GM11168 (cell line): ENCODE data around the gene IGF2BP3.
"Not testable (repeated sequence)": the region's sequence is repeated elsewhere in the genome, so short reads cannot be mapped to it uniquely, and the experiment has no call there.

ENCODE experiments used
- in situ Hi-C: fragments of 300-500 bp; cut with MboI; formaldehyde crosslinking; loops from one replicate; pipeline ENCODE4 v1.12.0; 2022; ENCODE audit warnings: low sequenced_read_pairs; ENCODE audit not compliant: unreplicated experiment

Gene IGF2BP3

DNA sequence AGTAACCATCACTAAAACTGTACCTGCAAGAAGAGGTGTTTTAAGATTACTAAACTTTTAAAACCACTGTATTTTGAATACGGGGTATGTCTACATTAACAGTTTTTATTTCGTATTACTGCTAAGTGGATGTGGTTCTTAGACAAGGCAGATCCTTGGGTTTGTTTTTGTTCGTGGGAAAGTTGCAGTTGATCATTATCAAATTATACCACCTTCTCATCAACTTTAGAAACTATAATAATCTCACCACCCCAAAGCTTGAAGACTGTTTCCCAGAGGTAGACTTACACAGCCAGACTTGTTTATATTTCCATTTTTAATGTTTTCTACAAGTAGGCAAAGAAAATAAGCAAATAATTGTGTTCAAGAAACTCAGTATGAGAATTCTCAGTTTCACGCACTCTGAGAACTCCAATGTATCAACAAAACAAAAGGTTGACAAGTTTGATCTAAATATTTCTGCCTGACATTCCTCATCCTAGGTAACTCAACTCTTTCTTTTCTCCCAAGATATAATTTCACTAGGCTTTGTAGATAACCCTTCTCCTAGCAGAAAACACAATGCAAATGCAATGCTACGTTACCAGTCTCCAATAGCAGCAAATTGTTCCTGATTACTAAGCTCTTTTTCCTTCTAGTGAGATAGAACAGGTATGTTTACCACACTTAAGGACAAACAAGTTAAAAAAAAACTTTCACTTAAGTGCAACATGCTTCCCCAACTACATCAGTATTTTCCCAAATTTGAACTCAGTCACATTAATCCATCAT lies 36.0 kb downstream of the IGF2BP3 start:
- in situ Hi-C loops, result no loop called here

DNA sequence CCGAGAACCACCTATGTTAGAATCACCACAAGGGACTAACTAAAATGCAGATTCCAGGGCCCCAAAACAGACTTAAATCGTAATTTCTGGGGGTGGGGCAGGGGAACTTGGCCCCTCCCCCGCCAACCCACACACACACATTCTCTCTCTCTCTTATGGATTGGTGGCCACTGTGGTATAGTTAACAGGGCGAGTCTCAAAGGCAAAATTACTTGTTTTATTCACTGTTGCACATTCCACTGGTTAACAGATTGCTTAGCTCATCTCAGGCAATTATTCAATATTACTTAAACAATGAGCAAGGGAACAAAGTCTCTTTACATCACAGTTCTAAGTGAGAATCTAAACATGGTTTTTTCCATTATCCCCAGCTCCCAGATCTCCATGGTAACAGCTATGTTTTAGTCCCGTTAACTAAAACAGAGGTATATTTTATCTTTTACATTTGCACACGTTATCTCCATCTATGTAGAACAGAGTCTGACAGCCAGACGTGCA lies 38.5 kb downstream of the IGF2BP3 start:
- in situ Hi-C loops, result no loop called here

DNA sequence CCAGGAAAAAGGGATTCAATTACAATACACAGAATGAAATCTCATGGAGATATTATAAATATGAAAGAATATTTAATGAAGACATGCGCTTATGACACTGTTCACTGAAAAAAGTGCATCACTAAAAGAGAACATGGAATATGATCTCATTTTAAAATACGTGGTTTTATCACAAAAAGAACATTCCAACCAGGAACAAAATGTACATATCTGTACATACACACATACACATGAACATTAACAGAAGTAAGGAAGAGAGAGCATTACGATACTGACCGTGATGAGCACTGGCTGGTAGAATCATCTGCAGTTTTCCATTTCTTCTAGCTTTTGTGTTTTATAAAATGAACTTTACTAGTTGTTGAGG lies 39.4 kb downstream of the IGF2BP3 start:
- in situ Hi-C loops, result no loop called here

DNA sequence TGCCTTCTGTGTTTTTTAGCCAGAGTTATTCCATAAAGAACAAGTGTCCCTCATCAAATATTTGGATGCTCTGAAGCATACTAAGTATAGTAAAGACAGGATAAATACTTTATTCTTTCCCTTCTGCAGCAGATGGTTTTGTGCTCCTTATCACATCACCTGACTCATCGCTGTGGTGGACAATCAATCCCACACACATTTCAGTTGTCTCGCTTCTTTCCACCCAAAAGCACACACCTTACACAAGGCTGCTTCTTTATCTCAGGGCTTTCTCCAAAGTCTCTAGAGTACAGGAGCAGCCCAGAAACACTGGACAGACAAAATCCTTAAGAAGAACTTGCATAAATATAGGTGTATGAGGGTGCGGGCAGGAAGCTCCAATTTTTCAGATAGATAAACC lies 43.4 kb downstream of the IGF2BP3 start:
- in situ Hi-C loops, result no loop called here

DNA sequence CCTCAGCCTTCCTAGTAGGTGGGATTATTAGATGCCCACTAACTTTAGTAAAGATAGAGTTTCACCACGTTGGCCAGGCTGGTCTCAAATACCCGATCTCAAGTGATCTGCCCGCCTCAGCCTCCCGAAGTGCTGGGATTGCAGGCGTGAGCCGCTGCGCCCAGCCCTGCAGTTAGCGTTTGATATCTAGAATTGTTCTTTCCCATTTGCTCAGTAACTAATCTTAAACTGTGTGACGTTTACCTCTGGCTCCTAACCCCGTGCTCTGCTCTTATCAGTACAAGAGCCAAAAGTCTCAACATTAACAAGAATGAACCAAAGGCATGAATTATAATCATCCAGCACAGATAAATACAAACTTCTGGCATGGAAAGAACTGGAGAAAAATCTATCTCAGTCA lies 47.4 kb downstream of the IGF2BP3 start:
- in situ Hi-C loops, result no loop called here

DNA sequence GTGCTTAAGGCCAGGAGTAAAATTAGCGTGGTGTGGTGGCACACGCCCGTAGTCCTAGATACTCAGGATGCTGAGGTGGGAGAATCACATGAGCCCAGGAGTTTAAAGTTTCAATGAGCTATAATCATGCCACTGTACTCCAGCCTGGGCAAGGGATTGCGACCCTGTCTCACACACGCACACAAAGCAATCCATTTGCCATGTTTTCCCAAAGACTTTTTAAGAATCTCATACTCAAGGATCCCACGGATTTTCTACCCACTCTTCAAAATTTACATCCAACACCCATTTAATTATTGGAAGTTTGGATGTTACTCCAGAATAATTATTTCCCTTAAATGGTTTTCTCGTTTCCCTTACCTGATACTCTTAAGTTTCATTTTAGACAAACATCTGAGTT lies 47.9 kb downstream of the IGF2BP3 start:
- in situ Hi-C loops, result no loop called here

DNA sequence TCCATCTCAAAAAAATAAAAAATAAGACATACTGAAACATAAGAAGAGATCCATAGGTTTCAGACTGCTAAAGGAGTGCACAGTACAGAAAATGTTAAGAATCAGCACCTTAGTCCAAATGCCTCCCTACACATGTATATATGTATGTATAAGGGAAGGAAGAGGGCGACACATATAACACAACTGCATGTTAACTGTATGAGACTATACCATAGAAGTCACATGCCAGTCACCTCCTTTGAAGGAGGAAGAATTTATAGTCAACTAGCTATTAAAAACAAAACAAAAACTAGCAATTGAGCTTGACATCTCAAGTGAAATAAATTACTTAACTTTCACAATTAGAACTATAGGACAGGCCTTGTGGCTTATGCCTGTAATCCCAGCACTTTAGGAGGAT lies 50.4 kb downstream of the IGF2BP3 start:
- in situ Hi-C loops, result no loop called here

DNA sequence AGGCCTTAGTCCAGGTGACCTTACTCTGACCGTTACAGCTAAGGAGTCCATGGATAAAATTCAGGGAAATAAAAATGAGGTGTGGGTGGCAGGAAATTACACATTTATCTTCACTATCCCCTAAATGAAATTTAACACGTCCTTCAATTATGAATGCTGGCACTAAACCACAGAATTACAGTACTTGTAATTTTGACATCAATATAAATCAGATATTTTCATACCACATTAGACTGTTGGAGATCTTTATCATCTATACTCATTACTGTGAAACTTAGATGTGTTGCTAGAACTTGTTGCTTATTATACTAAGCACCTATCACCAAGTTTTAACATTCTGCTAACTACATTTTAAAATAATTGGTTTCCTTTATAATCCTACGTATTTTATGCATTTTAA lies 51.1 kb downstream of the IGF2BP3 start:
- in situ Hi-C loops, result no loop called here

DNA sequence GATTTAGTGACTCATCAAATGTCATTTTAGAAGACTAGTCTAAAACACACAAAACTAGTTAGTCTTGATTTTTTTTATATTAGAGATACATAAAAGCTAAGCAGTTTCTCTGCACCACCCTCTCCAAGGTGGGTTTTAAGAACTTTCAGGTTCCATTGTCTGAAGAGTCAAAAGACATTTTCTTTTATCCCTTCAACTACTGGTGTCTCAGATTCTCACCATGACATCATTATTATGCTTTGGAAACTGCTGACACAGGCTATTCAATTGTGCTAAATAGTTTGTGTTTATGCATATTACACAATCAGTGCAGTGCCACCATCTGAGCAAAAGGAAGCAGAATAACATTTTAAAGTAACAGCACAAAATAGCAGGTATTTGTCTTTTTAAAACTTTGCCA lies 52.2 kb downstream of the IGF2BP3 start:
- in situ Hi-C loops, result no loop called here

DNA sequence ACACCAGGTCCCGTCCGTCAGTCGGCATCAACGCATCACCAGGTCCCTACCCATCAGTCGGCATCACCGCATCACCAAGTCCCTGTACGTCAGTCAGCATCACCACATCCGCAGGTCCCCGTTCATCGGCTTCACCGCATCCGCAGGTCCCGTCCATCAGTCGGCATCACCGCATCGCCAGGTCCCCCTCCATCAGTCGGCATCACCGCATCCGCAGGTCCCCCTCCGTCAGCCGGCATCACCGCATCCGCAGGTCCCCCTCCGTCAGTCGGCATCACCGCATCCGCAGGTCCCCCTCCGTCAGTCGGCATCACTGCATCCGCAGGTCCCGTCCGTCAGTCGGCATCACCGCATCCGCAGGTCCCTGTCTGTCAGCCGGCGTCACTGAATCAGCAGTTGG lies 55.1 kb downstream of the IGF2BP3 start:
- in situ Hi-C loops, result no loop called here

DNA sequence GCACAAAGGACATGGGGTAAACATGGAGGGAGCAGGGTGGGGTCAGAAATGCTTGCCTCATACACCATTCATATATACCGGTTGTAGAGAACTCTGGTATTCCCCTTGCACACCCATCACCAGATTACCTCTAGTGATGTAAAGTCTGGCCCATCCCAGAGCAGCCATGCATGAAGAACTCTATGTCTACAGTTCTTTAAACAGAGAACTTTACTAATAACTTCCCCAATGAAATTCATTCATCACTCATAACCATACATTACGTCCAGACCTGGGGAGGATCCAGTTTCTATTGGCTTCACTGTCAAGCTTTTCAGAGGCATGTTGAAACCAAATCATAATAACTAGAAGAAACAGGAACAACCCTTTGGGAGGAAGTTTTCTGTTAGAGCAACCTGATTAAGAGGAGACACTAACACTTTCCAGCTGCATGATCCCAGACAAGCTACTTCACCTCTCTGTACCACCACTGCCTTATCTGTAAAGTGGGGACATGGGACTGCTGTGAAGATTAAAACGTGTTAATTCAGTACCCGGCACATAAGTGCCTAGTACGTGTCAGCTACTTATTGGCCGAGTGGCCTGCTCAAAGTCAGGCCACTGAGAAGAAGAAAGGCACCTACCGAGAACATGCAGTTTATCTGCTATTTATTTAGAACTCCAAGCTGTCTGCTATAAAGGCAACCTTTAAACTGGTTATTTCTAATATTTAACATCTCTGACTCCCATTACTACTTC lies 59.7 kb downstream of the IGF2BP3 start:
- in situ Hi-C loops, result no loop called here

DNA sequence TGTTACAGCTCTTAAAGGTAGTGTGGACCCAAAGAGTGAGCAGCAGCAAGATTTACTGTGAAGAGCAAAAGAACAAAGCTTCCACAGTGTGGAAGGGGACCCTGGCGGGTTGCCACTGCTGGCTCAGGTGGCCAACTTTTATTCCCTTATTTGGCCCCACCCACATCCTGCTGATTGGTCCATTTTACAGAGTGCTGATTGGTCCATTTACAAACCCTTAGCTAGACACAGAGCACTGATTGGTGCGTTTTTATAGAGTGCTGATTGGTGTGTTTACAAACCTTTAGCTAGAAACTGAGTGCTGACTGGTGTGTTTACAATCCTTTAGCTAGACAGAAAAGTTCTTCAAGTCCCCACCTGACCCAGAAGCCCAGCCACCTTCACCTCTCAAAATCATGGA lies 63.7 kb downstream of the IGF2BP3 start:
- in situ Hi-C loops, result not testable (repeated sequence)

DNA sequence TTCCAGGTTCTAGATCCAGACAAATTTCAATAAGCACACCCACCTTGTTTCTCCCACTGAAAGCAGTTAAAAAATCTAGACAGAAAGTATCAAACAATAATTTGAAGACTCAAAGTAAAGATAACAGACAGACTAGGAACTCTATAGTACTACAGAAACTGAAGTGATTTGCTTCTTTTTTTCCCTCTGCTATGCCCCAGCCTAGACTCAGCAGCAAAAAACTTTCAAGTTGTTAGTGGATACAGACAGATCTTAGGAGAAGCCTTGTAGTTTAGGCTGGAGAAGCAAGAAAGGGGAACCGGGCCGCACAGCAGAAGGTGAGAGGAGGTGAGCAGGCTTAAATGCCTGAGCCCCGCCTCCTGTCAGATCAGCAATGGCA lies 65.1 kb downstream of the IGF2BP3 start:
- in situ Hi-C loops, result no loop called here

DNA sequence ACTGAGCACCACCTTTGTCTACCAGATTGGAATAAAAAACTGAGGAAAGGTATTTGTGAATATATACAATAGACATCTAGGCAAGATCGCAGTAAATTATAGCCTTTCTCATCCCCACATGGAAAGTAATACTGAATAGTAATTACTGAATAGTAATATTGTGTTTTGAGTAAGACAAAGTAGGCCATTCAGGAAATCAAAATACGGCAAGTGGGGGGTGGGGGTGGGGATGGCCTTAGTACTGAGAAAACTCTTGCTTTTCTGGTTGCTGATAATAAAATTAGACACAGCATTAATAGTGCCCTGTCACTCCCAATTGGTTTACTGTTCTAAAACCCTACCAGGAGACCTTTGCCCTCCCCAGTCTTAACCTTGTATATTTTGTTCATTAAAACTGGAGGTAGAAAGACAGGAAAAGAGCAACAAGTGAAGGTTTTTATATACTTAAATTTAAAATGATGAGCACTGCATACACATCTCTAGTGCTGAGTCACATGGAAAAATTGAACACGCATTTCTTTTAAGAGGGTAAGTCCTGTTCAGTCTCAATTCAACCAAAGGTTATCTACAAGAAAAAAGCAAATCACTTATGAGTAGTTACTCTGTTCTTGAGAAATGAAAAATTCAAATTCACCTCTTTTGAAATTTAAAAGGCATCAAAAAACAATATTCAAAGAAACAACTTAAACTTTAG lies 65.6 kb downstream of the IGF2BP3 start:
- in situ Hi-C loops, result no loop called here

DNA sequence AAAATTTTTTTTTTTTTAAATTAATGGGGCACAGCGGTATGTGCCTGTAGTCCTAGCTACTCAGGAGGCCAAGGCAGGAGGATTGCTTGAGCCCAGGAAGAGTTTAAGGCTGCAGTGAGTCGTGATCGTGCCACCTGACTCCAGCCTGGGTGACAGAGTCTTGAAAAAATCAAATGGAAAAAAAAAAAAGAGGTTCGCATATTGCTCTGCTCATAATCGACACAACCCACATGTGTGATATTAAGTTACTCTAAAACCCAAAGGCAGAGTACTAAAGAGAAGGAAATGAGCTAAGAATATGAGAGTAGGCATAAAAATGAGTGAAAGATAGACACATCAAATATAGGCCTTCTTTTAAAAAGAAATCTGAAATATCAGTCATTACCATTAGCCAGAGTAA lies 66.3 kb downstream of the IGF2BP3 start:
- in situ Hi-C loops, result no loop called here

DNA sequence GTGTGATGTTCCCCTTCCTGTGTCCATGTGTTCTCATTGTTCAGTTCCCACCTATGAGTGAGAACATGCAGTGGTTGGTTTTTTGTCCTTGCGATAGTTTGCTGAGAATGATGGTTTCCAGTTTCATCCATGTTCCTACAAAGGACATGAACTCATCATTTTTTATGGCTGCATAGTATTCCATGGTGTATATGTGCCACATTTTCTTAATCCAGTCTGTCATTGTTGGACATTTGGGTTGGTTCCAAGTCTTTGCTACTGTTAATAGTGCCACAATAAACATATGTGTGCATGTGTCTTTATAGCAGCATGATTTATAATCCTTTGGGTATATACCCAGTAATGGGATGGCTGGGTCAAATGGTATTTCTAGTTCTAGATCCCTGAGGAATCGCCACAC lies 72.2 kb downstream of the IGF2BP3 start:
- in situ Hi-C loops, result not testable (repeated sequence)

DNA sequence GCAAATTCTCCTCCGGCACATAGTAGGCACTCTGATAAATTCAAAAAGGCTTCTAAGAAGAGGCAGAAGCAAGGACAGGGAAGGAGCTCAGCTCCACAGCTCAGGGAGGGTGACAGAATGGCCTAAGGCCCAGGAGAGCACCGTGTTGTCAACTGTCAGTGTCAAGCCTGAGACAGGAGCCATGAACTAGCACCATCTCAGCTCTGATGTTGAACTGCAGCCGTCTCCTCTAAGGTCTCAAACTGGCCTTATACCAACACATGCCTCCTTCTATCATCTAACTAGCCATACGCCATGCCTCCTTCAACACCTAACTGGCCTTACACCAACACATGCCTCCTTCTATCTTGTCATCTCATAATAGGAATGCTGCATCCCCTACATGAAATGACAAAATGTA lies 73.0 kb downstream of the IGF2BP3 start:
- in situ Hi-C loops, result no loop called here

DNA sequence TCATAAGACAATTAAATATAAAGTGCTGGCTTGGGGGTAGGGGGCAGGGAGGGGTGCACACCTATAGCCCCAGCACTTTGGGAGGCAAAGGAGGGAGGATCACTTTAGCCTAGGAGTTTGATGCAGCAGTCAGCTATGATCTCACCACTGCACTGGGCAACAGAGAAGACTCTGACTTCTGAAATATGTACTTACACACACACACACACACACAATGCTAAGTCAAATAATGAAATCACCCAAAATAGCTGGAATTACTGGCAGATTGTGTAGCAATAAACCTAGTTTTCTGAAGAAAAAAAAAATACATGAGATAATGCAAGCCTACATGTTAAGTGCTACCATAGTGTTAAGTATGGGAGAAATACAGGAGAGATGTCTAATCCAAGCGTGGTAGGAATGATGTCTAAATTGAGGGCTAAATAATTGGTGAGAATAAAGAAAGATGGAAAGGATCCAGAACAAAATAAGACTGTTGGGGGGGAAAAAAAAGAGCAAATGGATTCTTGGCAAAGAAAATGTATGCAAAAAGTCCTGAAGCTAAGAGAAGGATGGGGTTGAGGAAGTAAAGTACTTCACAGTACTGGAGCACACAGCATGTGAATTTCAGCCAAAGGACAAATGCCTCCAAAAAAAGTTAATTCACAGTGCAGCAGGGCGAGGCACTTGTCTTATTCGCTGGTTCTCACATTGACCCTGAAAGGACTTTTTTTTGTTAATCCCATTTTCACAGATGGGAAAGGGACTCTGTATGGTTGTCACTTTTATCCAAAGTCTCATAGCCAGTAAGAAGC lies 73.9 kb downstream of the IGF2BP3 start:
- in situ Hi-C loops, result no loop called here

DNA sequence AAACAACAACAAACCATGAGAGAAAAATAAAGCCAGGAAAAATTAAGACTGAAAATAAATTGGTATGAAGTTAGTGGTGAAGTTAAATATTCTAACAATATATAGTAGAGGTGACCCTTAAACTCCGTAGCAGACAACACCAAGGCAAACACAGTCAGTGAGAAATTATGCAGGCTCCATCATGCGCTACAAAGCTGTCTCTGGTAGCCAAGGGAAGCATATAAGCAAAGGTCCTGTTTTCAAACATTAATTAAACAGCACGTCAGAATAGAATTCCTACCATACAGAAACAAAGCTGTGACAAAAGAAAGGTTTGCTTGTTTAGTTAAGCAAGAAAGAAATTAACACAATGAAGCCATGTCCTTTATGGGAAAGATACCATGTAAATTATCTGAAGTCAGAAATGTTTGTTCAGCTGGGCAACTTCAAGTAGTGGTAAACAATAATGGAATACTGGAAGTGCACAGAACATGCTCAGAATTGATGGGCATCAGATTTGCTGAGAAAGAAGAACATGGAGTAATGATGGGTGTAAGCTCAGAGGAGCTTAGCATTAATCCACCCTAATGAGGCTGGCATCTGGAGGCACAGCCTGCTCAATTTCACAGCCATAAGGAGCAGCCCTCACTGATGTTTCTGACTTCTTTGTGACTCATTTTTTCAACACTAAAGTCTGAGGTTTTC lies 75.7 kb downstream of the IGF2BP3 start:
- in situ Hi-C loops, result no loop called here

DNA sequence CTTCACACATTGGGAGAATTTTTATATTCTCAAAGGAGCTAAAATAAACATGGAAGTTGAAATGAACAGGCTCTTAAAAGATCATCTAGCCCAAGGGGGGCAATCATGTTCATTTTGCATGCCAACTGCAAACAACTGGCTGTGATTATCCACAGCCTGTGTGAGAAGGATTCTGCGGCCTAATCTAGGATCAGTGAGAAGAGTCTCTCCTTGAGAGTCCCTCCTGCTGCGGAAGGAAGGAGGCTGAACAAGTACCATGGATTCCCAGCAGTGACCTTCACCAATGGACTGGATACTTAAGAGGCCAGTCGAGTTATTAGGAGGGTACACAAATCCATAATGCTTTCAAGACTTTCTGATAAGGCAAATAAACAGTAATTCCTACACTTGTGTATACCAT lies 76.7 kb downstream of the IGF2BP3 start:
- in situ Hi-C loops, result no loop called here
